IMR-90 (cell line): ENCODE results near the gene MMRN2. TPM values are rescaled to one million over a fixed set of nuclear protein-coding genes. Genes with fewer than 3 reads are reported as not detected.
"Not testable (repeated sequence)": the region's sequence is repeated elsewhere in the genome, so short reads cannot be mapped to it uniquely, and the experiment has no call there.

Experiments
- ATAC-seq: fragments of 200-7000 bp; cut with Tn5 transposase; 2 replicates; pipeline ENCODE4 v1.9.1; 2020; ENCODE audit warnings: low read depth, mild to moderate bottlenecking, moderate library complexity
- BruUV-seq: library from RNA; stranded (reverse); fragments of 400-500 nt; replicated peaks from 2 replicates; lab custom pipeline; 2021; lab: Mats Ljungman, UMichigan
- CTCF ChIA-PET: fragments of 300-600 bp; formaldehyde crosslinking; extraction: SDS; loops from one replicate; lab custom pipeline; 2021; ENCODE audit warnings: antibody characterized with exemption; lab: Yijun Ruan, JAX
- POLR2A ChIA-PET: fragments of 300-600 bp; sonication (Branson Sonifier 250); formaldehyde crosslinking; loops from one replicate; lab custom pipeline; 2022; ENCODE audit warnings: antibody characterized with exemption; ENCODE audit not compliant: unreplicated experiment; lab: Charles Lee
- DNase-seq: peaks from one replicate; pipeline ENCODE4 v3.0.0; 2013
- H2AFZ ChIP-seq: replicated peaks from 2 replicates; pipeline ENCODE3; 2013; ENCODE audit warnings: low read length, mild to moderate bottlenecking; ENCODE audit not compliant: poor library complexity
- H2AK5ac ChIP-seq: 2 replicates; pipeline ENCODE4 v1.6.1; 2013; ENCODE audit warnings: low read depth, low read length, inconsistent platforms
- H2AK9ac ChIP-seq: replicated peaks from 2 replicates; pipeline ENCODE3; 2013; ENCODE audit warnings: mild to moderate bottlenecking, low read depth, low read length, moderate library complexity; ENCODE audit not compliant: poor library complexity
- H2BK120ac ChIP-seq: 2 replicates; pipeline ENCODE4 v1.6.1; 2013; ENCODE audit warnings: low read depth, low read length, inconsistent platforms
- H2BK15ac ChIP-seq: 3 replicates; pipeline ENCODE4 v1.6.1; 2013; ENCODE audit warnings: low read depth, low read length, inconsistent platforms
- H2BK20ac ChIP-seq: 2 replicates; pipeline ENCODE4 v1.6.1; 2013; ENCODE audit warnings: low read depth, mild to moderate bottlenecking, inconsistent platforms, low read length, moderate library complexity
- H2BK5ac ChIP-seq: 2 replicates; pipeline ENCODE4 v1.6.1; 2013; ENCODE audit warnings: mild to moderate bottlenecking, low read depth, low read length, inconsistent platforms; ENCODE audit not compliant: poor library complexity, severe bottlenecking
- H3K14ac ChIP-seq: replicated peaks from 2 replicates; pipeline ENCODE4 v1.6.1; 2013; ENCODE audit warnings: low read depth, low read length, inconsistent platforms
- H3K18ac ChIP-seq: 2 replicates; pipeline ENCODE4 v1.6.1; 2013; ENCODE audit warnings: low read depth, low read length, control low read depth
- H3K23ac ChIP-seq: 2 replicates; pipeline ENCODE4 v1.6.1; 2013; ENCODE audit warnings: low read depth, low read length, inconsistent platforms
- H3K27ac ChIP-seq: 2 replicates; pipeline ENCODE4 v1.5.1; 2013; ENCODE audit warnings: mild to moderate bottlenecking, control low read depth, low read length; ENCODE audit not compliant: insufficient read depth
- H3K27me3 ChIP-seq: 2 replicates; pipeline ENCODE4 v1.6.1; 2013; ENCODE audit warnings: low read length; ENCODE audit not compliant: control insufficient read depth, insufficient read depth
- H3K36me3 ChIP-seq: 2 replicates; pipeline ENCODE4 v1.6.1; 2013; ENCODE audit warnings: low read length, mixed read lengths; ENCODE audit not compliant: control insufficient read depth, insufficient read depth
- H3K4ac ChIP-seq: 2 replicates; pipeline ENCODE4 v1.6.1; 2013; ENCODE audit warnings: low read depth, low read length, inconsistent platforms
- H3K4me1 ChIP-seq: 2 replicates; pipeline ENCODE4 v1.6.1; 2013; ENCODE audit warnings: low read length, mixed read lengths; ENCODE audit not compliant: control insufficient read depth, insufficient read depth
- H3K4me2 ChIP-seq: 2 replicates; pipeline ENCODE4 v1.6.1; 2013; ENCODE audit warnings: low read depth, mild to moderate bottlenecking, control low read depth, low read length, moderate library complexity
- H3K4me3 ChIP-seq: 2 replicates; pipeline ENCODE4 v1.5.1; 2013; ENCODE audit warnings: low read depth, mild to moderate bottlenecking, control low read depth, low read length, moderate library complexity; ENCODE audit not compliant: insufficient read depth
- H3K56ac ChIP-seq: 2 replicates; pipeline ENCODE4 v1.6.1; 2013; ENCODE audit warnings: low read length, inconsistent platforms; ENCODE audit not compliant: insufficient read depth; ENCODE audit errors: extremely low read depth
- H3K79me1 ChIP-seq, 2 experiments: 2 replicates each; pipeline ENCODE4 v1.6.1; 2013; ENCODE audit warnings: low read length in 2 of 2, inconsistent platforms in 1 of 2, low read depth in 1 of 2
- H3K9ac ChIP-seq: 2 replicates; pipeline ENCODE4 v1.6.1; 2013; ENCODE audit warnings: low read depth, low read length, control low read depth
- H3K9me1 ChIP-seq: 2 replicates; pipeline ENCODE4 v1.6.1; 2013; ENCODE audit warnings: low read length, inconsistent platforms; ENCODE audit not compliant: insufficient read depth
- H3K9me3 ChIP-seq: 2 replicates; pipeline ENCODE4 v1.6.1; 2013; ENCODE audit warnings: low read length; ENCODE audit not compliant: control insufficient read depth, insufficient read depth
- H4K20me1 ChIP-seq: 2 replicates; pipeline ENCODE4 v1.6.1; 2013; ENCODE audit warnings: low read length, inconsistent platforms; ENCODE audit not compliant: insufficient read depth
- H4K5ac ChIP-seq: 2 replicates; pipeline ENCODE4 v1.6.1; 2013; ENCODE audit warnings: mild to moderate bottlenecking, low read depth, low read length, control low read depth
- H4K8ac ChIP-seq, 2 experiments: 2 replicates each; pipeline ENCODE4 v1.6.1; 2013; ENCODE audit warnings: low read depth in 2 of 2, low read length in 2 of 2, control low read depth in 1 of 2, inconsistent platforms in 1 of 2
- H4K91ac ChIP-seq: 2 replicates; pipeline ENCODE4 v1.6.1; 2013; ENCODE audit warnings: low read depth, low read length, inconsistent platforms; ENCODE audit not compliant: insufficient read depth
- BHLHE40 ChIP-seq: fragments of 150-350 bp; IDR thresholded peaks from 2 replicates; pipeline ENCODE4 v1.6.1; 2016; ENCODE audit warnings: mild to moderate bottlenecking, low read depth, low read length
- CEBPB ChIP-seq: IDR thresholded peaks from 2 replicates; pipeline ENCODE4 v1.6.1; 2012; ENCODE audit warnings: low read depth, low read length, improper control_type of control experiment
- CHD1 ChIP-seq: IDR thresholded peaks from 2 replicates; pipeline ENCODE4 v1.6.1; 2012; ENCODE audit warnings: low read depth, low read length, improper control_type of control experiment
- FOS ChIP-seq: fragments of 150-350 bp; IDR thresholded peaks from 2 replicates; pipeline ENCODE4 v1.6.1; 2016; ENCODE audit warnings: low read depth, low read length
- MAFK ChIP-seq: IDR thresholded peaks from 2 replicates; pipeline ENCODE4 v1.6.1; 2012; ENCODE audit warnings: low read depth, low read length, improper control_type of control experiment
- MAZ ChIP-seq: IDR thresholded peaks from 2 replicates; pipeline ENCODE4 v1.6.1; 2012; ENCODE audit warnings: low read depth, mild to moderate bottlenecking, low read length, improper control_type of control experiment, moderate library complexity, borderline replicate concordance
- MXI1 ChIP-seq: IDR thresholded peaks from 2 replicates; pipeline ENCODE4 v1.6.1; 2012; ENCODE audit warnings: low read depth, mild to moderate bottlenecking, low read length, moderate library complexity, borderline replicate concordance
- POLR2A ChIP-seq: IDR thresholded peaks from 2 replicates; pipeline ENCODE4 v1.6.1; 2012; ENCODE audit warnings: mild to moderate bottlenecking, low read depth, low read length
- RCOR1 ChIP-seq: IDR thresholded peaks from 2 replicates; pipeline ENCODE4 v1.6.1; 2012; ENCODE audit warnings: mild to moderate bottlenecking, low read length, improper control_type of control experiment; ENCODE audit not compliant: insufficient replicate concordance
- RFX5 ChIP-seq: IDR thresholded peaks from 2 replicates; pipeline ENCODE4 v1.8.0; 2012; ENCODE audit warnings: low read depth, mild to moderate bottlenecking, low read length, moderate library complexity
- SMC3 ChIP-seq: fragments of 150-350 bp; IDR thresholded peaks from 2 replicates; pipeline ENCODE4 v1.6.1; 2016; ENCODE audit warnings: low read depth, mild to moderate bottlenecking, antibody characterized with exemption, low read length, moderate library complexity
- WGBS, 2 experiments: methylation state at CpG; one replicate each; pipeline versions ENCODE4 v1.1.5 to v1.1.7; 2013; ENCODE audit warnings: missing lambda C conversion rate in 2 of 2; ENCODE audit not compliant: insufficient read length in 1 of 2; ENCODE audit errors: extremely low coverage in 2 of 2; 5-methylcytosine and 5-hydroxymethylcytosine counted together
- dilution Hi-C: fragments of 300-500 bp; cut with HindIII; formaldehyde crosslinking; loops from one replicate; pipeline ENCODE4 v1.14.3; 2018; ENCODE audit warnings: low sequenced_read_pairs; ENCODE audit not compliant: unreplicated experiment
- in situ Hi-C: fragments of 300-500 bp; cut with MboI; formaldehyde crosslinking; loops from 3 replicates; pipeline ENCODE4 v1.14.3; 2019; ENCODE audit warnings: low sequenced_read_pairs, inconsistent platforms, mixed read lengths
- intact Hi-C: fragments of 100-400 bp; cut with micrococcal nuclease; formaldehyde crosslinking; loops from 2 replicates; pipeline ENCODE4 v1.10.0; 2022
- polyA plus RNA-seq, 3 experiments: library from polyadenylated mRNA; depleted of rRNA; stranded (reverse); fragments of >200 nt; gene quantifications; 2 replicates each; pipeline ENCODE4 v1.2.3, GENCODE V29; 2012; ENCODE audit warnings: low replicate concordance in 1 of 3
- total RNA-seq: library from RNA; depleted of rRNA; stranded (reverse); fragments of >200 nt; gene quantifications from 2 replicates; pipeline ENCODE4 v1.2.3, GENCODE V29; 2012

The MMRN2 gene
- total and polyA plus RNA-seq, 2 of the 4 experiments (the other 2 are of a cell fraction), result 1.6 to 1.8 TPM

- intact Hi-C loops, result no loop called here
- H4K5ac ChIP-seq, result no peak overlapping the region
- H2AK9ac ChIP-seq, result no peak overlapping the region
- H3K23ac ChIP-seq, result no peak overlapping the region
- peaks cover 14% of the 10 kb centered on the region for H3K27me3 ChIP-seq
- no peak overlapping the region for H3K14ac ChIP-seq
- H3K18ac ChIP-seq, result no peak overlapping the region
- ATAC-seq, result no peak
- H3K36me3 ChIP-seq, result no peaks in the 10 kb centered on the region
- H4K8ac ChIP-seq, result no peak overlapping the region
- H3K4me3 ChIP-seq, result no peak overlapping the region
- no peaks in the 10 kb centered on the region for H3K79me1 ChIP-seq
- TF ChIP-seq RFX5, result no peak
- no peak for TF ChIP-seq MAZ
- no peak for TF ChIP-seq FOS
- TF ChIP-seq BHLHE40, result no peak
- TF ChIP-seq CEBPB, result no peak
- TF ChIP-seq SMC3, result no peak
- TF ChIP-seq MAFK, result no peak
- TF ChIP-seq CHD1, result no peak
- no peak for TF ChIP-seq RCOR1
- no peak for TF ChIP-seq POLR2A
- no peak for TF ChIP-seq MXI1
- ChIA-PET CTCF (no interaction called here), POLR2A (no interaction called here)
- H2AK5ac ChIP-seq, result no peak overlapping the region
- no peak overlapping the region for H3K9ac ChIP-seq
- peak overlapping the region; percentile 65 for H2AFZ ChIP-seq
- H3K4me1 ChIP-seq, result peaks cover 7% of the 10 kb centered on the region
- no peak overlapping the region for H2BK5ac ChIP-seq
- H3K4me2 ChIP-seq, result no peak overlapping the region
- dilution Hi-C loops, result no loop called here
- DNase-seq, result no peak
- WGBS, 2 experiments, result no CpG with 5 or more reads among the region's 1 CpG
- in situ Hi-C loops, result no loop called here
- BruUV-seq, result no TSS peak
- no peak overlapping the region for H2BK20ac ChIP-seq
- no peak overlapping the region for H2BK15ac ChIP-seq
- H3K9me3 ChIP-seq, result peaks cover 3% of the 10 kb centered on the region
- H2BK120ac ChIP-seq, result no peak overlapping the region
- no peak overlapping the region for H3K4ac ChIP-seq
- H4K20me1 ChIP-seq, result no peaks in the 10 kb centered on the region
- no peak overlapping the region for H3K27ac ChIP-seq
- H4K91ac ChIP-seq, result no peak overlapping the region
- no peak overlapping the region for H3K56ac ChIP-seq
- no peaks in the 10 kb centered on the region; the same call in 1 of the 2 replicates for H3K9me1 ChIP-seq
Observed at GRCh38 chr10:86950349-86950748, 7.1 kb downstream of the MMRN2 start.

- H3K9me1 ChIP-seq, H4K20me1 ChIP-seq, intact Hi-C loops, H3K4ac ChIP-seq, H4K91ac ChIP-seq, H3K36me3 ChIP-seq, H3K27ac ChIP-seq, ATAC-seq, H3K9ac ChIP-seq, H3K4me2 ChIP-seq, H3K4me1 ChIP-seq, H2BK20ac ChIP-seq, H2AFZ ChIP-seq, H3K14ac ChIP-seq, H3K4me3 ChIP-seq, H3K23ac ChIP-seq, H4K8ac ChIP-seq, POLR2A ChIA-PET, H2BK120ac ChIP-seq, dilution Hi-C loops, H3K56ac ChIP-seq, H2BK15ac ChIP-seq, H4K5ac ChIP-seq, DNase-seq, in situ Hi-C loops, H2AK9ac ChIP-seq, H3K9me3 ChIP-seq, H3K79me1 ChIP-seq, BruUV-seq, H3K18ac ChIP-seq, H2BK5ac ChIP-seq, H2AK5ac ChIP-seq: not testable (repeated sequence)
- WGBS, 2 experiments, result no CpG with 5 or more reads among the region's 4 CpGs
- H3K27me3 ChIP-seq, result peaks cover 14% of the 10 kb centered on the region
- CTCF ChIA-PET, result interaction anchor here (0.7 kb wide), 1 partner anchor 49 kb away, joined by 3 read pairs; no protein-coding TSS in a partner anchor
Observed at GRCh38 chr10:86947806-86948205, 9.6 kb downstream of the MMRN2 start.
